ENCODE measurements around the gene TRIAP1. TPM values are rescaled to one million over a fixed set of nuclear protein-coding genes. Genes with fewer than 3 reads are reported as not detected.
"Not testable (repeated sequence)": the region's sequence is repeated elsewhere in the genome, so short reads cannot be mapped to it uniquely, and the experiment has no call there.

TRIAP1 gene
- polyA plus RNA-seq (2013, experiment 1 of 4): 54.9 TPM
- polyA plus RNA-seq (2013, experiment 2 of 4): 55.1 TPM
- polyA plus RNA-seq (2013, experiment 3 of 4): 47.6 TPM
- polyA plus RNA-seq (2013, experiment 4 of 4): 52.2 TPM

DNA sequence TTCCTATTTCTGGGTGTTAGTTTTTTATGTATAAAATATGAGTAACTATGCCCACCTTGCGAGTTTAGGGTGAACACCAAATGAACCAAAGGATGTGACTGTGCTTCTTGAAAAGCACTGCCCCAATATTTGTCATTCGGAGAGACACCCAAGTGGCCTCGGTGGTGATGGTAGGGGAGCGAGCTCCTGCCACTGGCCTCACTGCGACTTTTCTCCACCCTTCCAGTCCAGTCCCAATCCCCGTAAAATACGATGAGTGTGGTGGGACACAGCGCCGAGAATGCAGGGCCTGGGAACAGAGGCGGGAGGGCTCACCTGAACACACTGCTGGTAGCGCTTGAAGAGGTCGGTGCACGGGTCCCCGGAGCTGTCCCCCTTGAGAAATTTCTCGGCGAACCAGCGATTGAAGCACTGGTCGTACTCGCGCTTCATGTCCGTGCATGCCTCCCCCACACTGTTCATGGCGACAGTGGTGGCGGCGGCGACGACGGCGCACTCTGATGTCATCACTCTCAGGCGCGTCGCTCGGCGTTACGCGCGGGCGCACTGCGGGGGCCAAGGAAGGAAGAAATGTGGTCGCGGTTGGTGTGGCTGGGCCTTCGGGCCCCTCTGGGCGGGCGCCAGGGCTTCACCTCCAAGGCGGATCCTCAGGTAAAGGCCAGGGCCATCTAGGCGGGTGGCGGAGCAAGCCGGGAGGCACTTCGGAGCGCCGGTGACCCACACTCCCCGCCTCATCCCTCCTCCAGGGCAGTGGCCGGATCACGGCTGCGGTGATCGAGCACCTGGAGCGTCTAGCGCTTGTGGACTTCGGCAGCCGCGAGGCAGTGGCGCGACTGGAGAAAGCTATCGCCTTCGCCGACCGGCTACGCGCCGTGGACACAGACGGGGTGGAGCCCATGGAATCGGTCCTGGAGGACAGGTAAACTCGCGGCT lies at the start of gene TRIAP1, which contains the start of gene GATC:
Gene TRIAP1 (minus strand): TSS at position 474 of the 933 bp plus-strand sequence. CDS start 12 bp downstream, at position 462.
Gene GATC (plus strand): TSS at position 534 of the 933 bp plus-strand sequence. CDS start 37 bp downstream, at position 571.
- WGBS, 2 experiments: 0 to 1% methylated on average over 73 of the region's 73 CpGs
- peaks cover 9% of the 10 kb centered on the region for H3K4me1 ChIP-seq (ENCODE audit: control insufficient read depth, insufficient read depth, low read length)
- peak within 1 kb of the TSS; percentile 78 for H3K4me3 ChIP-seq (ENCODE audit: insufficient read depth, low read depth, low read length)
- H3K9me3 ChIP-seq (ENCODE audit: control insufficient read depth, low read length): no peaks in the 10 kb centered on the region
- H3K27ac ChIP-seq (ENCODE audit: insufficient read depth, low read depth, low read length, poor library complexity, severe bottlenecking): peak within 1 kb of the TSS; percentile 57
- H3K36me3 ChIP-seq (ENCODE audit: control insufficient read depth, insufficient read depth, low read length): peaks cover 11% of the 10 kb centered on the region
- no peaks in the 10 kb centered on the region for H3K27me3 ChIP-seq (ENCODE audit: control insufficient read depth, insufficient read depth, low read length, poor library complexity, severe bottlenecking)

DNA sequence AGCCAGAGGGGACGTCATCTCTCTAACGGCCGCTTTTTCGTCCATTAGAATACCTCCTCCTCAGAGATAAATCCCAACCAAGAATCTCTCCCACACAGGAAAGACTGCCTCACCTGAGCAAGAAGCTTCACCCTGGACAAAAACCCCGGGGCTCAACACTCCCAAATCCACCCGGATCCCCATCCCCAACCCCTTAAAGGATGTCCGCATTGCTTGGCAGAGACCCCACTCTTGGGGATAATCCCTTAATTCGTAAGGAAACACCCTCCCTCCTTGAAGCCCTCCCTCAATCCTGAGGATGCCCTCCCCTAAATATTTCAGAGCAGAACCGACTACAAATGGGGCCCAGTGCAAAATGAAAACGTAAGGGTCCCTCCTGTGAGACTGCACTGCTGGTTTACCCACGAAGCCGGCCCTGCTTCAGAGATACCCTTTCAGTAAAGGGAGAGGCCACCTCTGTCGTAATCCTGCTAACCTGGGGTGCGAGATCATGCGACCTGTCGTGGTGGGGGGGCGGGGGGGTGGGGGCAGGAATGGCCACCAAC lies 49.1 kb upstream of the TRIAP1 start:
- no peaks in the 10 kb centered on the region for H3K27me3 ChIP-seq (ENCODE audit: control insufficient read depth, insufficient read depth, low read length, poor library complexity, severe bottlenecking)
- H3K4me1 ChIP-seq (ENCODE audit: control insufficient read depth, insufficient read depth, low read length): peaks cover 2% of the 10 kb centered on the region
- WGBS, 2 experiments: 8 to 11% methylated on average over 17 of the region's 17 CpGs
- H3K9me3 ChIP-seq (ENCODE audit: control insufficient read depth, low read length): no peaks in the 10 kb centered on the region
- peaks cover 7% of the 10 kb centered on the region for H3K36me3 ChIP-seq (ENCODE audit: control insufficient read depth, insufficient read depth, low read length)
- H3K4me3 ChIP-seq (ENCODE audit: insufficient read depth, low read depth, low read length): peak overlapping the region; percentile 94
- H3K27ac ChIP-seq (ENCODE audit: insufficient read depth, low read depth, low read length, poor library complexity, severe bottlenecking): peak overlapping the region; percentile 54

DNA sequence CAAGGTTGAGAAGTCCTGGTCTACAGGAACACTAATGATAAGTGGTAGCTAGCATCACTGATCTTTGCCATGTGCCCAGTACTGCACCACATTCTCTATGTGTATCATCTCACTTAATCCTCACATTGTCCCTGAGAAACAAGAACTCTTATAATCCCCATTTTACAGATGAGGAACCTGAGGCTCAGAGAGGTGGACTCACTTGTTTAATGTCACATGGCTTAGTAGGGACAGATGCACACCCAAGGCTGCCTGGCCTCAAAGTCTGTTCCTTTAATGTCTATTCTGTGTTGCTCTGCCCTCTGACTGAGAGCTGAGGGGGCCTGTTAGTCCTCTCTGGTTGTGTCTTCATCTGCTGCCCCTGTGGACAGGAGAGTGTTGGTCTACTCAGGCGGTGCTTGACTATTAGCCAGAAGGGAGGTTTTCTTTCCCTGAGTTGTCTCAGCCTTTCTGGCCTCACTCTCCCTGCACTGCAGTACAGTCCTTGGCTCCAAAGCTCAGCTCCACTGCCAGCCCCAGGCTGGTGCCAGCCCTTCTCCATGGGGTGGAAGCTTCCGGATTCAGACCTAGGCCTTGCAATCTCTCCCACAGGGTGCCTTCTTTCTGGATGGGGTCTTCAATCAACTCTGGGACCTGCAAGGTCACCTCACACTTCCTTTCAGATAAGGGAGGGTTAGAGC lies 44.8 kb upstream of the TRIAP1 start:
- H3K4me3 ChIP-seq (ENCODE audit: insufficient read depth, low read depth, low read length): no peak overlapping the region
- no peak overlapping the region for H3K27ac ChIP-seq (ENCODE audit: insufficient read depth, low read depth, low read length, poor library complexity, severe bottlenecking)
- no peaks in the 10 kb centered on the region for H3K4me1 ChIP-seq (ENCODE audit: control insufficient read depth, insufficient read depth, low read length)
- no peaks in the 10 kb centered on the region for H3K36me3 ChIP-seq (ENCODE audit: control insufficient read depth, insufficient read depth, low read length)
- no peaks in the 10 kb centered on the region for H3K27me3 ChIP-seq (ENCODE audit: control insufficient read depth, insufficient read depth, low read length, poor library complexity, severe bottlenecking)
- H3K9me3 ChIP-seq (ENCODE audit: control insufficient read depth, low read length): no peaks in the 10 kb centered on the region
- WGBS, 2 experiments: 93 to 94% methylated on average over 2 of the region's 2 CpGs

DNA sequence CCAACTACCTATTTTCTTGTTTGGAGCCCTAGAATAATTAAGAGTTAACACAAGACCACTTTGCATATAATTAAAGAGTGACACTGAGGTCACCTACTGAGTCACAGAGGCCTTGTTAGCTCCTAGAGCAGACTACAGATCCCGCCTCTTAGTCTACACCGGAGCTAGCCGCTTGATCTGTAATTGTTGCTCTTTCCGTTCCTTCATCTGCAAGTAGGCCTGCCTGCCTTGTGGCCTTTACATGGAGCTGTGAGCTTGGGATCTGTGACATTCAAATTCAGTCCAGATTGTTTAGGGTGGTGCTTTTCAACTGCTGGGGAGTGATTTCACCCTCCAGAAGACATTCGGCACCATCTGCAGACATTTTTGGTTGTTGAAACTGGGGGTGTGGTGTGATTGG lies 44.1 kb upstream of the TRIAP1 start:
- H3K4me1 ChIP-seq (ENCODE audit: control insufficient read depth, insufficient read depth, low read length): no peaks in the 10 kb centered on the region
- no peaks in the 10 kb centered on the region for H3K36me3 ChIP-seq (ENCODE audit: control insufficient read depth, insufficient read depth, low read length)
- no peaks in the 10 kb centered on the region for H3K27me3 ChIP-seq (ENCODE audit: control insufficient read depth, insufficient read depth, low read length, poor library complexity, severe bottlenecking)
- no peak overlapping the region for H3K4me3 ChIP-seq (ENCODE audit: insufficient read depth, low read depth, low read length)
- H3K9me3 ChIP-seq (ENCODE audit: control insufficient read depth, low read length): no peaks in the 10 kb centered on the region
- WGBS, 2 experiments: 92 to 95% methylated on average over 5 of the region's 5 CpGs
- no peak overlapping the region for H3K27ac ChIP-seq (ENCODE audit: insufficient read depth, low read depth, low read length, poor library complexity, severe bottlenecking)

DNA sequence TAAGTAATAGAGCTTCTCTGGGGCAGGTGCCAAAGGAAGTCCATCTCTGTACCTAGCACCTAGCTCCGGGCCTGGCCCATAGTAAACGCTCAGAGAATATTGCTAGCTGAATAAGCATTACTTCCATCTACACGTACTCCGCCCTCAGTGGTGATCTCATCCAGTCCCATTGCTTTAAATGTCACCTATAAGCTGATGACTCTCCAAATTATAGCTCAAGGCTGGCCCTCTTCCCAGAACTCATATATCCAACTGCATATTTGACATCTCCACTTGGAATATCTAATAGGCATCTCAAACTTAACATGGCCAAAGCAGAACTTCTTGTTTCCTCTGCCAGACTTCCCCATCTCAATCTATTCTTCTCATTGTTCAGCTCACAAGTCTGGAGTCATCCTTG lies 42.8 kb upstream of the TRIAP1 start:
- H3K4me1 ChIP-seq (ENCODE audit: control insufficient read depth, insufficient read depth, low read length): no peaks in the 10 kb centered on the region
- WGBS, 2 experiments: 93 to 96% methylated on average over 4 of the region's 4 CpGs
- H3K27ac ChIP-seq (ENCODE audit: insufficient read depth, low read depth, low read length, poor library complexity, severe bottlenecking): no peak overlapping the region
- H3K4me3 ChIP-seq (ENCODE audit: insufficient read depth, low read depth, low read length): no peak overlapping the region
- H3K27me3 ChIP-seq (ENCODE audit: control insufficient read depth, insufficient read depth, low read length, poor library complexity, severe bottlenecking): no peaks in the 10 kb centered on the region
- no peaks in the 10 kb centered on the region for H3K36me3 ChIP-seq (ENCODE audit: control insufficient read depth, insufficient read depth, low read length)
- H3K9me3 ChIP-seq (ENCODE audit: control insufficient read depth, low read length): no peaks in the 10 kb centered on the region

DNA sequence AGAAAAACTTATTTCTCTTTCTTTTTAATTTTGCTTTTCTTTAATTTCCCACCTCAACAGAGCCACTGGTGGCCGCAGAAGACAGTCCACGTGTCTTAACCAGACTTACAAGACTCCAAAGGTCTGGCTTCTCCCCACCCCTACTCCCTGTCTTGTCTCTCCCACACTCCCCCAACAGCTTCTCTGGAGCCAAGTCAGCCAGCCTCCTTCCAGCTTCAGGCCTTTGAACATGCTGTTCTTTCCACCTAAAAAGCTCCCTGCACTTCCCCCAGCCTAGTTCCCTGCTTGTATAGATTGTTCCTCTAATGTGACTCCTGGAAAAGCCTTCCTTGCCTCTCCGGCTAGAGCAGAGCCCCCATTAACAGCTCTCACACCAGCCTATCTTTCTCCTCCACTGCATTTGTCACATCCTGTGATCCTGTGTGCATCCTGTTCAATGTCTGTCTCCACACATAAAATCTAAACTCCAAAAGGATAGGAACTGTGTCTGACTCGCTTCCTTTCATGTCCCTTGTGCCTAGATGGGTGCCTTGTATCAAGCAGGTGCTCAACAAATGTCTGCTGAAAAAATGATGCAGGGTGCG lies 42.0 kb upstream of the TRIAP1 start:
- Histone ChIP-seq H3K27me3 (ENCODE audit: control insufficient read depth, insufficient read depth, low read length, poor library complexity, severe bottlenecking) (no peaks in the 10 kb centered on the region), H3K4me3 (ENCODE audit: insufficient read depth, low read depth, low read length) (no peak overlapping the region), H3K9me3 (ENCODE audit: control insufficient read depth, low read length) (no peaks in the 10 kb centered on the region), H3K27ac (ENCODE audit: insufficient read depth, low read depth, low read length, poor library complexity, severe bottlenecking) (no peak overlapping the region), H3K4me1 (ENCODE audit: control insufficient read depth, insufficient read depth, low read length) (no peaks in the 10 kb centered on the region), H3K36me3 (ENCODE audit: control insufficient read depth, insufficient read depth, low read length) (no peaks in the 10 kb centered on the region)
- WGBS, 2 experiments: 75 to 76% methylated on average over 5 of the region's 5 CpGs

DNA sequence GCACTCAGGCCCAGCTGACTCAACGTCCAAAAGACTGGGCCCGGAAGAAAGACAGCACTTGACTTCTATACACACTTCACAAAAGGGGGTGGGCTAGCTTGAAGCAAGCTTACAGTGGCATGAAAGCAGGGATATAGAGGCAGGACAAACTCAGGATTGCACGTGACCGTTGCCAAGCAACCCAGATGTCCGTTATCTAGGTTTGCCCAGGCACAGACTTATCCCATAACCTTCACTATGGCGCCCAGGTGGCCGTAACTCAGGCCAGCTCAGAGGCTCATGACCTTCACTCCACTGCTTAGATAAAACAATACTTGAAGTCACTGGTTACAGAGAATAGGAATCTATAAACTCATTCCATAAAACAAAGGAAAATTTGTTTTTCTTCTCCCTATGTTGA lies 41.4 kb upstream of the TRIAP1 start:
- 93 to 95% methylated on average over 7 of the region's 7 CpGs for WGBS, 2 experiments
- not testable (repeated sequence) for H3K9me3 ChIP-seq (ENCODE audit: control insufficient read depth, low read length); H3K36me3 ChIP-seq (ENCODE audit: control insufficient read depth, insufficient read depth, low read length); H3K4me3 ChIP-seq (ENCODE audit: insufficient read depth, low read depth, low read length); H3K4me1 ChIP-seq (ENCODE audit: control insufficient read depth, insufficient read depth, low read length); H3K27ac ChIP-seq (ENCODE audit: insufficient read depth, low read depth, low read length, poor library complexity, severe bottlenecking); H3K27me3 ChIP-seq (ENCODE audit: control insufficient read depth, insufficient read depth, low read length, poor library complexity, severe bottlenecking)

DNA sequence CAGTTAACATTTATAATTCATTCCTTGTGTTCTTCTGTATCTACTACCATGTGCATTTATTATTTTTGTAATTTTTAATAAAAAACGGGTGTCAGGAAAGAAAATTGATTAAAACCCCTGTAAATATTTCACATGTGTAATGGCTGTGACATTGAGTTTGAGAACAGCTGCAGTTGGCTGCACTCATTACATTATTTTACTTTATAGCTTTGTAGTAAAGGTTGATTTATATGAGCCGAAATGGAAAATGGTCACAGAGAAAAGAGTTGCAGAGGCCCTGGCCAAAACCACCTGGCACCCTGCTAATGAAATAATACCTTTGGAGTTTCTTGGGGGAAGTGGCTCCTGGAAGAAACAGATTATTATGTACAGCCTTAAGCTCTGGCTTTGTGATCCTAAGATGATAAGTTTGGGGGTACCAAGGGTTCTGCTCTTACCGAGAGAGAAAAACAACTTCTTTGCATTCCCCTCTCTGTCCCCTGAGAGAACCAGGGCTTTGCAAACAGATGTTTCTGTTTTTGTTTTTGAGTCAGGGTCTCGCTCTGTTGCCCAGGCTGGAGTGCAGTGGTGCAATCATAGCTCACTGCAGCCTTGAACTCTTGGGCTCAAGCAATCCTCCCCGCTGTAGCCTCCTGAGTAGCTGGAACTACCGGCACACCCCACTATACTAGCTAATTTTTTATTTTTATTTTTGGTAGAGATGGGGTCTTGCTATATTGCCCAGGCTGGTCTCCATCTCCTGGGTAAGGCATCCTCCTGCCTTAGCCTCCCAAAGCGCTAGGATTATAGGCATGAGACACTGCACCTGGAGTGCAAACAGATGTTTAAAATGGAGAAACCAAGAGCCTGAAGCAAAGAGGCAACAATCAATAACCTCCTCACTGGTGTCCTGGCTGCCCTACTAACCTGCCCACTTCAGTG lies 40.0 kb upstream of the TRIAP1 start:
- WGBS, 2 experiments: 89 to 98% methylated on average over 5 to 6 of the region's 7 CpGs
- Histone ChIP-seq H3K9me3 (ENCODE audit: control insufficient read depth, low read length) (no peaks in the 10 kb centered on the region), H3K36me3 (ENCODE audit: control insufficient read depth, insufficient read depth, low read length) (no peaks in the 10 kb centered on the region), H3K4me3 (ENCODE audit: insufficient read depth, low read depth, low read length) (no peak overlapping the region), H3K27me3 (ENCODE audit: control insufficient read depth, insufficient read depth, low read length, poor library complexity, severe bottlenecking) (no peaks in the 10 kb centered on the region), H3K4me1 (ENCODE audit: control insufficient read depth, insufficient read depth, low read length) (no peaks in the 10 kb centered on the region), H3K27ac (ENCODE audit: insufficient read depth, low read depth, low read length, poor library complexity, severe bottlenecking) (no peak overlapping the region)

DNA sequence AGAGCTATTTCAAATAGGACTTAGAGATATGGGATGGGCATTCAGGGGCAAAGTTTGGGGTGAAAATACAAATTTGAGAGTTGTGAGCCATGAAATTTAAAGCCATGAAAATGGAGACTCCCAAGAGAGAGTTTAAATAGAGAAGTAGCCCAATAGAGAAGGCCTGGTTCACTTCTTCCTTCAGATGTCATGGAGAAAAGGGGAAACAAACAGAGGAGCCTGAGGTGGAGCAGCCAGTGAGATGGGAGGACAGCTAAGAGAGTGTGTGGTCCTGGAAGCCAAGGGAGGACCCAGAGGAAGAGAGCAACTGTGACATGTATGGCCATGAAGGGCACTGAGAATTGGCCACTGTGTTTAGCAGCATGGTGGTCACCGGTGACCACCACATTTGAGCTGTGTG lies 37.4 kb upstream of the TRIAP1 start:
- H3K4me3 ChIP-seq (ENCODE audit: insufficient read depth, low read depth, low read length): no peak overlapping the region
- WGBS, 2 experiments: 92 to 94% methylated on average over 1 of the region's 1 CpG
- H3K9me3 ChIP-seq (ENCODE audit: control insufficient read depth, low read length): no peaks in the 10 kb centered on the region
- H3K4me1 ChIP-seq (ENCODE audit: control insufficient read depth, insufficient read depth, low read length): no peaks in the 10 kb centered on the region
- H3K27ac ChIP-seq (ENCODE audit: insufficient read depth, low read depth, low read length, poor library complexity, severe bottlenecking): no peak overlapping the region
- H3K36me3 ChIP-seq (ENCODE audit: control insufficient read depth, insufficient read depth, low read length): no peaks in the 10 kb centered on the region
- no peaks in the 10 kb centered on the region for H3K27me3 ChIP-seq (ENCODE audit: control insufficient read depth, insufficient read depth, low read length, poor library complexity, severe bottlenecking)
